ENCODE results near the gene ANO9. TPM values are rescaled to one million over a fixed set of nuclear protein-coding genes. Genes with fewer than 3 reads are reported as not detected.

ANO9 gene
- total and polyA plus RNA-seq, 2 experiments from 2014 or later, result 9.0 to 10.2 TPM

- DNase-seq (ENCODE audit: low spot score) (no peak), ATAC-seq (peak; percentile 39)
- Mint-ChIP-seq H3K27ac (no peak overlapping the region), H3K9me3 (peaks cover 26% of the 10 kb centered on the region), H3K4me1 (no peaks in the 10 kb centered on the region), H3K27me3 (ENCODE audit: insufficient read depth, low read depth, poor library complexity) (peaks cover 7% of the 10 kb centered on the region), H3K36me3 (ENCODE audit: low read depth) (peaks cover 30% of the 10 kb centered on the region), H3K4me3 (no peak overlapping the region)
- Histone ChIP-seq H4K20me1 (replicated peaks; ENCODE audit: insufficient read depth) (no peaks in the 10 kb centered on the region), H3F3A (replicated peaks; ENCODE audit: low read depth) (no peaks in the 10 kb centered on the region; the same call in 1 of the 2 replicates), H3K4me1 (ENCODE audit: insufficient read depth) (no peaks in the 10 kb centered on the region), H3K9me2 (ENCODE audit: insufficient read depth) (no peaks in the 10 kb centered on the region), H3K36me3 (ENCODE audit: insufficient read depth) (no peaks in the 10 kb centered on the region), H3K4me3 (no peak overlapping the region), H2AFZ (no peak overlapping the region), H3K27ac (ENCODE audit: low read depth) (no peak overlapping the region), H3K27me3 (ENCODE audit: insufficient read depth) (no peaks in the 10 kb centered on the region), H3K4me2 (no peak overlapping the region), H3K79me2 (replicated peaks; ENCODE audit: insufficient read depth) (no peaks in the 10 kb centered on the region)
- TF ChIP-seq ZNF462 (CRISPR knock-in tag; IDR thresholded peaks at IDR 0.05) (no peak), REST (IDR thresholded peaks at IDR 0.05; ENCODE audit: unreplicated experiment) (no peak), EZH2 (IDR thresholded peaks at IDR 0.05; ENCODE audit: low read depth, unreplicated experiment) (no peak), JUNB (IDR thresholded peaks at IDR 0.05; ENCODE audit: unreplicated experiment) (no peak), ZNF114 (CRISPR knock-in tag; IDR thresholded peaks at IDR 0.05) (no peak), CTCF (conservative IDR thresholded peaks at IDR 0.05; ENCODE audit: low read depth in 2 of 2) (no peak), ZNF331 (CRISPR knock-in tag; IDR thresholded peaks at IDR 0.05; ENCODE audit: low read depth) (no peak), STAT1 (IDR thresholded peaks at IDR 0.05; ENCODE audit: unreplicated experiment) (no peak), POLR2AphosphoS5 (IDR thresholded peaks at IDR 0.05; ENCODE audit: low read depth) (no peak), EZH2phosphoT487 (IDR thresholded peaks at IDR 0.05; ENCODE audit: unreplicated experiment) (no peak), NANOG (IDR thresholded peaks at IDR 0.05; ENCODE audit: borderline replicate concordance) (no peak), ETS1 (IDR thresholded peaks at IDR 0.05) (no peak), CREB1 (CRISPR knock-in tag; IDR thresholded peaks at IDR 0.05; ENCODE audit: low read depth) (no peak)
Observed at GRCh38 chr11:384511-384910, 57.3 kb downstream of the ANO9 start.
